Nephron progenitor cell (in vitro differentiated cells): Measurements from ENCODE around the gene VWA8.

Source experiments
- DNase-seq: peaks from one replicate; pipeline ENCODE4 v3.0.0; 2021
- H3K27ac Mint-ChIP-seq: 2 replicates; pipeline ENCODE4 v1.8.0; 2021; ENCODE audit warnings: mild to moderate bottlenecking, moderate library complexity, mixed read lengths
- H3K27me3 Mint-ChIP-seq: 2 replicates; pipeline ENCODE4 v1.8.0; 2021; ENCODE audit warnings: mild to moderate bottlenecking, low read depth, mixed read lengths; ENCODE audit not compliant: poor library complexity
- H3K36me3 Mint-ChIP-seq: 2 replicates; pipeline ENCODE4 v1.8.0; 2021; ENCODE audit warnings: low read depth, mixed read lengths
- H3K4me1 Mint-ChIP-seq: 2 replicates; pipeline ENCODE4 v1.8.0; 2021; ENCODE audit warnings: mixed read lengths
- H3K4me3 Mint-ChIP-seq: 2 replicates; pipeline ENCODE4 v1.8.0; 2021; ENCODE audit warnings: mild to moderate bottlenecking, moderate library complexity, mixed read lengths
- H3K9me3 Mint-ChIP-seq: 2 replicates; pipeline ENCODE4 v1.8.0; 2021; ENCODE audit warnings: mild to moderate bottlenecking, moderate library complexity, mixed read lengths
- TF ChIP-seq, protein P1 (sequence below): fragments of 200-600 bp; sonication (generic); IDR thresholded peaks from 2 replicates; pipeline ENCODE4 v1.5.0; 2021; ENCODE audit warnings: antibody characterized with exemption

Gene VWA8

DNA sequence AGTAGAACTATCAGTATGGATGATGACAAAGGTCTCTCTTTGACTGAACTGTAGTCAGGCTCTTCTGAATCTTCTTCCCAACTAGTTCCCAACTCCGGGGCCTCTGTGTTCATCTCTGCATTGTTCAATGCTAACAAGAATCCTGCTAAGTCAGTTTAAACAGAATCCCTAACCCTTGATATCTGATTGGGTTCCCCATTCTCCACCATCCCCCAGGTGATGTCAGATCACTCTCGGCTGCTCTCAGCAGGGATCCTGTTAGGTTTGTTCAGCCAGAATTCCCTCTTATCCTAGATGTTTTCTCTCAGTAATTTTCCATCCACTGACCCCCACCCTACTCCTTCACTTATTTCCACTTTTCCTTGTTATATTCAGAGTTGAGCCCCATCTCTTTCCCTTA is 280.0 kb downstream of the VWA8 start:
- H3K36me3 Mint-ChIP-seq = peaks cover 38% of the 10 kb centered on the region
- no peak overlapping the region for H3K27ac Mint-ChIP-seq
- no peaks in the 10 kb centered on the region for H3K9me3 Mint-ChIP-seq
- DNase-seq = no peak
- H3K27me3 Mint-ChIP-seq = no peaks in the 10 kb centered on the region
- H3K4me3 Mint-ChIP-seq = no peak overlapping the region
- peaks cover 15% of the 10 kb centered on the region for H3K4me1 Mint-ChIP-seq
- TF ChIP-seq, protein P1, sequence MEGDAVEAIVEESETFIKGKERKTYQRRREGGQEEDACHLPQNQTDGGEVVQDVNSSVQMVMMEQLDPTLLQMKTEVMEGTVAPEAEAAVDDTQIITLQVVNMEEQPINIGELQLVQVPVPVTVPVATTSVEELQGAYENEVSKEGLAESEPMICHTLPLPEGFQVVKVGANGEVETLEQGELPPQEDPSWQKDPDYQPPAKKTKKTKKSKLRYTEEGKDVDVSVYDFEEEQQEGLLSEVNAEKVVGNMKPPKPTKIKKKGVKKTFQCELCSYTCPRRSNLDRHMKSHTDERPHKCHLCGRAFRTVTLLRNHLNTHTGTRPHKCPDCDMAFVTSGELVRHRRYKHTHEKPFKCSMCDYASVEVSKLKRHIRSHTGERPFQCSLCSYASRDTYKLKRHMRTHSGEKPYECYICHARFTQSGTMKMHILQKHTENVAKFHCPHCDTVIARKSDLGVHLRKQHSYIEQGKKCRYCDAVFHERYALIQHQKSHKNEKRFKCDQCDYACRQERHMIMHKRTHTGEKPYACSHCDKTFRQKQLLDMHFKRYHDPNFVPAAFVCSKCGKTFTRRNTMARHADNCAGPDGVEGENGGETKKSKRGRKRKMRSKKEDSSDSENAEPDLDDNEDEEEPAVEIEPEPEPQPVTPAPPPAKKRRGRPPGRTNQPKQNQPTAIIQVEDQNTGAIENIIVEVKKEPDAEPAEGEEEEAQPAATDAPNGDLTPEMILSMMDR = no peak

DNA sequence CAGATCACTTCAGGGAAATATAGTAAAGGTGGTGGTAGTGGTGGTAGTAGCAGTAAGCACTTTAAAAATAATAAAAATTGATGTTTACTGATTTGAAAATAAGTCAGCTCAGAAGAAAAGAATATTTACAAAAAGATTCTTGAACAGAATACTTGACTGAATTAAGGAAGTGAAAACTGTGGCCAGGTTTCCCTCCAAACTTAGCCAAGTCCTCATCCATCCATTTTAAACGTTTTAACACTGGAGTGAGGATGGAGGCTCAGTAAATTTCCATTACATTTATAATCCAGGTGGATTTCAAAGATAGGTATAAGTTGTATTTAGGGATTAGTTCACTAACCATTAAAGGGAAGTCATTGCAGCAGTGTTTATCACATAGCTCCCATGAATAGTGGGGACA is 282.1 kb downstream of the VWA8 start:
- no peak for DNase-seq
- no peak overlapping the region for H3K27ac Mint-ChIP-seq
- peaks cover 15% of the 10 kb centered on the region for H3K4me1 Mint-ChIP-seq

DNA sequence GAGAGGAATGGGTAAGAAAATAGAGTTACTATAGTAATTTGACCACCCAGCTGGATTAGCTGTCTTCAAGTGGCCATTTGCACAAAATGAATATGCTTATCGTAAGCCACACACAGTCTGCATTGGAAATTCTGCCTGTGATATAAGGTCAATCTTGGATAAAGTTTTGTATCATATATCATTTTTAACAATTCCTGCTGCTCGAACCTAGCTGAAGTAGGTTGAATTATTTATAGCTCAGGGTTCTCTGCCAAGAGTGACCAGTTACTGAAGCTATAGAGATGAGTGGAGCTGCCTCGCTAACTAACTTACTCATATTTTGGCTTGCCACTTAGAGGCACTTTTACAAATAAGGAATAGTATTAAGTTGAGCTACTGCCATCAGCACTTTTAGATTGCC is 282.7 kb downstream of the VWA8 start:
- TF ChIP-seq, protein P1 = no peak
- no peaks in the 10 kb centered on the region for H3K27me3 Mint-ChIP-seq
- peaks cover 15% of the 10 kb centered on the region for H3K4me1 Mint-ChIP-seq
- peak overlapping the region; percentile 68 for H3K27ac Mint-ChIP-seq
- no peak overlapping the region for H3K4me3 Mint-ChIP-seq
- DNase-seq = no peak
- no peaks in the 10 kb centered on the region for H3K9me3 Mint-ChIP-seq
- H3K36me3 Mint-ChIP-seq = peaks cover 24% of the 10 kb centered on the region

More for the DNA sequence above, 282.1 kb downstream of the VWA8 start:
- Mint-ChIP-seq H3K9me3 (no peaks in the 10 kb centered on the region), H3K36me3 (peaks cover 30% of the 10 kb centered on the region), H3K27me3 (no peaks in the 10 kb centered on the region), H3K4me3 (no peak overlapping the region)
- TF ChIP-seq, protein P1 = no peak

DNA sequence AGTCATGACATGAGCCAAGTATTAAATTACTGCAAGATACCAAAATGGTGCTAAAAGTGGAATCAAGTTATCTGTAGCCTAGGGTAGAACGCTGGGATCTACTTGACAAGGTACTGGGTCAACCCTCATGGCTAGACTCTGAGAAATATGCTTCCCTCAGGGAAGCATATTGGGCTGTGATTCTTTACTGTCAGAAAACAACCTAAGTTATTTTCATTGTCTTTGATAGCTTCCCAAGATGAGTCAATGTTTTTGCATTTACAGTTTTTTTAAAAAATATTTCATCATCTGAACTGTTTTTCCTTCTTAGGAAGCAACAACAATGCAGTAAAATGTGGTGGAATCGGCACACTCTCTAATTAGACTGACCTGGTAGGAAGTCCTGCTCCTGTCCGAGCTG is 285.6 kb downstream of the VWA8 start:
- H3K9me3 Mint-ChIP-seq = no peaks in the 10 kb centered on the region
- H3K27me3 Mint-ChIP-seq = no peaks in the 10 kb centered on the region
- DNase-seq = no peak
- H3K27ac Mint-ChIP-seq = no peak overlapping the region
- TF ChIP-seq, protein P1 = no peak
- no peaks in the 10 kb centered on the region for H3K36me3 Mint-ChIP-seq
- H3K4me3 Mint-ChIP-seq = no peak overlapping the region
- H3K4me1 Mint-ChIP-seq = peaks cover 13% of the 10 kb centered on the region

DNA sequence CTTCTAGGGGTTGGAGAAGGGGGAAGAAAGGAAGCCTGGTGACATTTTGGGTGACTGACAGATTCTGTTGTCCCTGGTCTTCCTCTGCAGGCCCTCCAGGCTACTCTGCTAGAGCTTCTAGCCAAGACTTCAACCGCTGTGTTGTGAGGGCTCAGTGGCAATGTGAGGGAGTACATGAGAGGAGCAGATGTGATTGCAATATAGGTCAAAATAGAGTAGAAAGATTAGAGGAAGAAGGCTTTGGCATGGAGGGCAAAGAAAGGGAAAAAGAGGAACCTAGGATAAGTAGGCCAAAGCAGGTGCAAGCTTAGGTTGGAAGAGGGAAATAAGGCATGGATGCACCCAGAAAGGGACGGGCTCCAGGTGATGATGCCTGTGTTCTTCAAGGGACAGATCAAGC is 286.7 kb downstream of the VWA8 start:
- TF ChIP-seq, protein P1 = no peak
- no peaks in the 10 kb centered on the region for H3K36me3 Mint-ChIP-seq
- H3K27me3 Mint-ChIP-seq = no peaks in the 10 kb centered on the region
- H3K9me3 Mint-ChIP-seq = no peaks in the 10 kb centered on the region
- no peak overlapping the region for H3K27ac Mint-ChIP-seq
- no peak for DNase-seq
- H3K4me1 Mint-ChIP-seq = peaks cover 2% of the 10 kb centered on the region
- H3K4me3 Mint-ChIP-seq = no peak overlapping the region

DNA sequence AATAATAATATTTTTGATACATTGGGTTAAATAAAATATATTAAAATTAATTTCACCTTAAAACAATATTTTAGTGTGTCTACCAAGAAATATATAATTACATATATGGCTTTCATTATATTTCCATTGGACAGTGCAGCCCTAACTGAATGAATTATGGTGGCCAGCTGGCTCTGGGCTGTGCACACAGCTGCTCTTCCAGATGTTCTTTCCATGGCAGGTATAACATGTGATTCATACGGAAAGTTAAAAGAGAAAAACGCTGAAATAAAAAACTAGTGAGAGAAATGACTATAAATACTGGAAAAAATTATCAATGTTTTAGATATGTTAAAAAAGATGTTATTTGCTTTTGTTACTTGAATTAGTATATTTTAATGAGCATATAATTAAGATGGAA is 287.3 kb downstream of the VWA8 start:
- no peaks in the 10 kb centered on the region for H3K36me3 Mint-ChIP-seq
- no peak overlapping the region for H3K27ac Mint-ChIP-seq
- no peak overlapping the region for H3K4me3 Mint-ChIP-seq
- TF ChIP-seq, protein P1 = no peak
- DNase-seq = no peak
- no peaks in the 10 kb centered on the region for H3K9me3 Mint-ChIP-seq
- no peaks in the 10 kb centered on the region for H3K27me3 Mint-ChIP-seq
- H3K4me1 Mint-ChIP-seq = no peaks in the 10 kb centered on the region
